Fibroblast of the aortic adventitia (primary cell): Measurements from ENCODE around the gene NLRP11. TPM values are rescaled to one million over a fixed set of nuclear protein-coding genes. Genes with fewer than 3 reads are reported as not detected.

Source experiments
- DNase-seq: peaks from one replicate; pipeline ENCODE4 v3.0.0-alpha.2; 2010; ENCODE audit warnings: low read depth
- H3K4me3 ChIP-seq: 2 replicates; pipeline ENCODE4 v1.5.1; 2011; ENCODE audit warnings: low read depth, mild to moderate bottlenecking, control low read depth, low read length, moderate library complexity
- total RNA-seq: library from RNA; depleted of rRNA; stranded (reverse); fragments of >200 nt; gene quantifications from 2 replicates; pipeline ENCODE4 v1.2.3, GENCODE V29; 2012; ENCODE audit warnings: low replicate concordance
- TF ChIP-seq, protein P1 (sequence below): IDR thresholded peaks from 2 replicates; pipeline ENCODE4 v1.5.1; 2011; ENCODE audit warnings: mild to moderate bottlenecking, low read length, control low read depth, inconsistent platforms; ENCODE audit not compliant: insufficient read depth

The NLRP11 gene
- total RNA-seq, 1 donor: not detected

DNA sequence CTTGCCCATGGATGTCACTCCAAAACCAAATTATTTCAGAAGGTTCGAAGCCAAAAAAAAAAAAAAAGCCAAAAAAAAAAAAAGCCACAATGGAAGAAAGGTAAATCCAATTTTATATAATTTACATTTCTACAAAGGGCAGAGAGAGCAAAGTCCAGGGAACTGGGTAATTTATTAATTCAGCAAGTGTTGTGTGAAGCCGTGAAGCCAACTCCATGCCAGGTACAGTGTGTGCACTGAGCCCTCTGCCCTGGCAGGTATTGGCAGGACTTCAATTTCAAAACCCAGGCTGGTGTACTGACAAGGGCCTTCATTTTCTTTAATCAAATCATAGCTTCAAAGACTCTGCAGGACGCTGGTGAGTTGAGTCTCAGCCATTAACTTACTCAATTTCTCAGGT lies 78.4 kb downstream of the NLRP11 start:
- H3K4me3 ChIP-seq: no peak overlapping the region
- TF ChIP-seq, protein P1, sequence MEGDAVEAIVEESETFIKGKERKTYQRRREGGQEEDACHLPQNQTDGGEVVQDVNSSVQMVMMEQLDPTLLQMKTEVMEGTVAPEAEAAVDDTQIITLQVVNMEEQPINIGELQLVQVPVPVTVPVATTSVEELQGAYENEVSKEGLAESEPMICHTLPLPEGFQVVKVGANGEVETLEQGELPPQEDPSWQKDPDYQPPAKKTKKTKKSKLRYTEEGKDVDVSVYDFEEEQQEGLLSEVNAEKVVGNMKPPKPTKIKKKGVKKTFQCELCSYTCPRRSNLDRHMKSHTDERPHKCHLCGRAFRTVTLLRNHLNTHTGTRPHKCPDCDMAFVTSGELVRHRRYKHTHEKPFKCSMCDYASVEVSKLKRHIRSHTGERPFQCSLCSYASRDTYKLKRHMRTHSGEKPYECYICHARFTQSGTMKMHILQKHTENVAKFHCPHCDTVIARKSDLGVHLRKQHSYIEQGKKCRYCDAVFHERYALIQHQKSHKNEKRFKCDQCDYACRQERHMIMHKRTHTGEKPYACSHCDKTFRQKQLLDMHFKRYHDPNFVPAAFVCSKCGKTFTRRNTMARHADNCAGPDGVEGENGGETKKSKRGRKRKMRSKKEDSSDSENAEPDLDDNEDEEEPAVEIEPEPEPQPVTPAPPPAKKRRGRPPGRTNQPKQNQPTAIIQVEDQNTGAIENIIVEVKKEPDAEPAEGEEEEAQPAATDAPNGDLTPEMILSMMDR: no peak
- no peak for DNase-seq

- DNase-seq: no peak
Observed at GRCh38 chr19:55750715-55751114, 81.1 kb downstream of the NLRP11 start.

DNA sequence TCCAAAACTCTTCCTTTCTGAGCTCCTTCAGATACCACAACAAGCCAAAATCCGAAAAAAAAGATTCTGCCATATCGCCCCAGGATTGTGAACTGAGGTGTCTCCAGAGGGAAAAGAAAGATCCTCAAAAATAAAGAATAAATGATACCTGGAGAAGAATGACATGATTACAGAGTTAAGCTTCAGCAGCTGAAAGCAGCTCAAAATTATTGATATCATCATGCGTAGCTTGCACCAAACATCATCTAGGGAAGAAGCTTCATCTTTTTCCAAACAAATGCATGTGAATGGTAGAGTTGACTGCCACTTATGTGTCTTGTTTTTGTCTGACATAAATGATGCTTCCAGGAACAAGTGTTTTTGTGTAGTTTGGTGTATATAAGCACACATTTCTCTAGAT lies 93.5 kb downstream of the NLRP11 start, which contains the start of gene NLRP9:
Gene NLRP9, minus strand, starts transcription at position 101 of the 400 bp plus-strand sequence. Its CDS starts 28 bp downstream, at position 73.
- DNase-seq: no peak
- TF ChIP-seq, protein P1: no peak
- H3K4me3 ChIP-seq: no peak within 1 kb of the TSS

More at GRCh38 chr19:55750715-55751114, 81.1 kb downstream of the NLRP11 start:
- TF ChIP-seq, protein P1: no peak
- no peak overlapping the region for H3K4me3 ChIP-seq

Other genes with a start within 250 kb of the NLRP11 start
- gene FIZ1, start 232.5 kb downstream of the NLRP11 start, total RNA-seq: 3.5 and 4.7 TPM in 2 replicates
- 1.7 and 10.8 TPM in 2 replicates for gene ZNF524, start 231.7 kb downstream of the NLRP11 start, total RNA-seq
- 0.08 and 1.5 TPM in 2 replicates for gene ZNF865, start 226.4 kb downstream of the NLRP11 start, total RNA-seq
- 2.8 and 4.8 TPM in 2 replicates for gene ZNF784, start 207.4 kb downstream of the NLRP11 start, total RNA-seq
- 6.3 and 10.0 TPM in 2 replicates for gene ZNF580, start 191.0 kb downstream of the NLRP11 start, total RNA-seq
- gene ZNF581, start 188.3 kb downstream of the NLRP11 start, total RNA-seq: 13.9 and 41.5 TPM in 2 replicates
- gene CCDC106, start 183.8 kb downstream of the NLRP11 start, total RNA-seq: 8.5 and 16.0 TPM in 2 replicates
- 69.5 and 71.4 TPM in 2 replicates for gene U2AF2, start 177.0 kb downstream of the NLRP11 start, total RNA-seq
- 60.6 and 73.8 TPM in 2 replicates for gene EPN1, start 156.8 kb downstream of the NLRP11 start, total RNA-seq
- gene NLRP9, start 93.6 kb downstream of the NLRP11 start, total RNA-seq: not detected in 2 replicates
- not detected in 2 replicates for gene RFPL4A, start 72.9 kb downstream of the NLRP11 start, total RNA-seq
- gene RFPL4AL1, start 62.9 kb downstream of the NLRP11 start, total RNA-seq: not detected in 2 replicates
- not detected in 2 replicates for gene NLRP4, start 4.5 kb upstream of the NLRP11 start, total RNA-seq
- not detected in 2 replicates for gene NLRP13, start 100.3 kb upstream of the NLRP11 start, total RNA-seq
- not detected in 2 replicates for gene NLRP8, start 115.8 kb upstream of the NLRP11 start, total RNA-seq
- gene NLRP5, start 154.8 kb upstream of the NLRP11 start, total RNA-seq: not detected in 2 replicates